Stomach (tissue), 9 donors: ENCODE data around the gene CENPT. TPM values are rescaled to one million over a fixed set of nuclear protein-coding genes. Genes with fewer than 3 reads are reported as not detected.

ENCODE experiments used
- DNase-seq, 2 donors: peaks; one replicate each; pipeline versions ENCODE4 v3.0.0 to v3.0.0-alpha.2; 2013 to 2019
- H3K27ac ChIP-seq, 5 donors: fragments of 200-600 bp in 4 of 5; sonication (generic) in 4 of 5; one replicate each; pipeline ENCODE4 v1.5.1; 2013 to 2019; ENCODE audit warnings: mild to moderate bottlenecking in 1 of 5, moderate library complexity in 1 of 5
- H3K27me3 ChIP-seq, 3 donors: fragments of 200-600 bp; sonication (generic); one replicate each; pipeline ENCODE4 v1.5.1; 2017 to 2019; ENCODE audit warnings: mixed run types in 1 of 3
- H3K36me3 ChIP-seq, 4 donors: fragments of 200-600 bp; sonication (generic); 1 replicate in 3 of 4; 2 replicates in 1 of 4; pipeline ENCODE4 v1.5.1; 2016 to 2019
- H3K4me1 ChIP-seq, 4 donors: fragments of 200-600 bp; sonication (generic); one replicate each; pipeline ENCODE4 v1.5.1; 2016 to 2019
- H3K4me3 ChIP-seq, 4 donors: fragments of 200-600 bp; sonication (generic) in 3 of 4; one replicate each; pipeline ENCODE4 v1.5.1; 2016 to 2019; ENCODE audit warnings: mild to moderate bottlenecking in 1 of 4
- H3K9me3 ChIP-seq, 4 donors: fragments of 200-600 bp; sonication (generic); one replicate each; pipeline ENCODE4 v1.5.1; 2016 to 2019
- EP300 ChIP-seq: sonication (generic); formaldehyde crosslinking; IDR thresholded peaks from one replicate; pipeline ENCODE4 v1.6.1; 2017; ENCODE audit warnings: antibody characterized with exemption
- POLR2A ChIP-seq, 4 donors: fragments of 450-650 bp; IDR thresholded peaks; one replicate each; pipeline ENCODE4 v1.6.1; 2016; ENCODE audit warnings: antibody characterized with exemption in 4 of 4, control low read depth in 2 of 4, mild to moderate bottlenecking in 1 of 4, moderate library complexity in 1 of 4
- POLR2AphosphoS5 ChIP-seq, 3 donors: sonication (generic); formaldehyde crosslinking; IDR thresholded peaks; one replicate each; pipeline ENCODE4 v1.6.1; 2016; ENCODE audit warnings: antibody characterized with exemption in 3 of 3
- WGBS, 5 donors: extraction: QIAGEN DNeasy Blood & Tissue Kit in 3 of 5; methylation state at CpG; one replicate each; pipeline versions ENCODE4 v1.1.5 to v1.1.7; 2013 to 2018; 5-methylcytosine and 5-hydroxymethylcytosine counted together
- intact Hi-C: fragments of 100-400 bp; cut with DNase I; formaldehyde crosslinking; loops from one replicate; pipeline ENCODE4 v1.15.1; 2023; ENCODE audit warnings: low total_unique reads
- polyA plus RNA-seq, 3 donors: library from polyadenylated mRNA; stranded (reverse); fragments of 200-250 nt; gene quantifications; one replicate each; pipeline ENCODE4 v1.2.3, GENCODE V29; 2013
- total RNA-seq, 5 donors: library from RNA; depleted of rRNA; stranded (reverse); fragments of >200 nt; gene quantifications; one replicate each; pipeline versions ENCODE4 v1.1.0 to v1.2.3, GENCODE V29; 2014 to 2016
- TF ChIP-seq, protein P1 (sequence below), 7 experiments: fragments of 450-650 bp in 4 of 7; fragments of 200-600 bp in 3 of 7; sonication (generic) in 3 of 7; IDR thresholded peaks; one replicate each; pipeline ENCODE4 v1.5.1; 2016 to 2019; ENCODE audit warnings: antibody characterized with exemption in 7 of 7, control low read depth in 2 of 7, mild to moderate bottlenecking in 1 of 7
- donor health status: healthy with polysubstance abuse.
- donor health status: Bipolar disorder and iron deficiency.
- donor health status: healthy.

Gene CENPT
- total and polyA plus RNA-seq, 8 donors, result 27.4 to 80.7 (median 56.5) TPM

DNA sequence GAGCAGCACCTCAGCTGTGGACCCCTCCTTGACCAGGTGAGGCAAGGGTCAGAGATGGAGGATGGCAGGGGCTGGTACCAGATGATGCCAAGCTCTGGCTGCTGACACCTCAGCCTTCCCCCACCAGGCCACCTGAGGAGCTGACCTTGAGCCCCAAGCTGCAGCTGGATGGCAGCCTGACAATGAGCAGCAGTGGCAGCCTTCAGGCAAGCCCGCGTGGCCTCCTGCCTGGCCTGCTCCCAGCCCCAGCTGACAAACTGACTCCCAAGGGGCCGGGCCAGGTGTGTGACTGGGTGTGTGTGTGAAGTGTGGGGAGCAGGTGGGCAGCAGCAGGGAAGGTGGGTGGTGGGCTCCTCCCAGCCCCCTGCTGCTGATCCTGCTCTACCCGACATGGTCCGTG lies 32.4 kb upstream of the CENPT start:
- peaks cover 13 to 42% (median 23%) of the 10 kb centered on the region in 4 donors for H3K4me1 ChIP-seq
- no peak for DNase-seq
- H3K9me3 ChIP-seq, result no peaks in the 10 kb centered on the region
- TF ChIP-seq, protein P1, sequence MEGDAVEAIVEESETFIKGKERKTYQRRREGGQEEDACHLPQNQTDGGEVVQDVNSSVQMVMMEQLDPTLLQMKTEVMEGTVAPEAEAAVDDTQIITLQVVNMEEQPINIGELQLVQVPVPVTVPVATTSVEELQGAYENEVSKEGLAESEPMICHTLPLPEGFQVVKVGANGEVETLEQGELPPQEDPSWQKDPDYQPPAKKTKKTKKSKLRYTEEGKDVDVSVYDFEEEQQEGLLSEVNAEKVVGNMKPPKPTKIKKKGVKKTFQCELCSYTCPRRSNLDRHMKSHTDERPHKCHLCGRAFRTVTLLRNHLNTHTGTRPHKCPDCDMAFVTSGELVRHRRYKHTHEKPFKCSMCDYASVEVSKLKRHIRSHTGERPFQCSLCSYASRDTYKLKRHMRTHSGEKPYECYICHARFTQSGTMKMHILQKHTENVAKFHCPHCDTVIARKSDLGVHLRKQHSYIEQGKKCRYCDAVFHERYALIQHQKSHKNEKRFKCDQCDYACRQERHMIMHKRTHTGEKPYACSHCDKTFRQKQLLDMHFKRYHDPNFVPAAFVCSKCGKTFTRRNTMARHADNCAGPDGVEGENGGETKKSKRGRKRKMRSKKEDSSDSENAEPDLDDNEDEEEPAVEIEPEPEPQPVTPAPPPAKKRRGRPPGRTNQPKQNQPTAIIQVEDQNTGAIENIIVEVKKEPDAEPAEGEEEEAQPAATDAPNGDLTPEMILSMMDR (IDR thresholded peaks at IDR 0.05), result no peak
- TF ChIP-seq POLR2A (IDR thresholded peaks at IDR 0.05) (no peak), EP300 (no peak), POLR2AphosphoS5 (IDR thresholded peaks at IDR 0.05) (no peak)
- intact Hi-C loops, result loop anchor here (5.0 kb wide), 2 partner anchors 47 to 162 kb away; no protein-coding TSS in a partner anchor
- no peaks in the 10 kb centered on the region for H3K27me3 ChIP-seq
- WGBS, 5 donors, result 85 to 96% (median 89%) methylated on average over 3 to 5 of the region's 5 CpGs
- H3K36me3 ChIP-seq, result peaks cover 83 to 93% (median 91%) of the 10 kb centered on the region in 4 donors
- no peak overlapping the region for H3K27ac ChIP-seq
- H3K4me3 ChIP-seq, result no peak overlapping the region

DNA sequence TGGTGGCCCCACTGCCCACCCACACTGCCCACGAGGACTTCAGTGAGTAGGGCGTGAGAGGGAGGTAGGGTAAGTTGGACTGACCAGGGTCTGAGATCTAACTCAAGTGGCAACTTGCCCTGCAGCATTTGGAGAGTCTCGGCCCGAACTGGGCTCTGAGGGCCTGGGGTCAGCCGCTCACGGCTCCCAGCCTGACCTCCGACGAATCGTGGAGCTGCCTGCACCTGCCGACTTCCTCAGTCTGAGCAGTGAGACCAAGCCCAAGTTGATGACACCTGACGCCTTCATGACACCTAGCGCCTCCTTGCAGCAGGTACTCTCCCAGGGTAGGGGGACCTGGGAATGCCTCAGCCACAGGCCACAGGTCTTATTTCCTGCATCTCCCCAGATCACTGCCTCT lies 32.0 kb upstream of the CENPT start:
- TF ChIP-seq, protein P1 (IDR thresholded peaks at IDR 0.05), result no peak
- TF ChIP-seq POLR2AphosphoS5 (IDR thresholded peaks at IDR 0.05) (no peak), EP300 (no peak), POLR2A (IDR thresholded peaks at IDR 0.05) (no peak)
- Histone ChIP-seq H3K27me3 (no peaks in the 10 kb centered on the region), H3K36me3 (peaks cover 83 to 88% (median 87%) of the 10 kb centered on the region in 4 donors), H3K4me1 (peaks cover 13 to 42% (median 23%) of the 10 kb centered on the region in 4 donors), H3K4me3 (no peak overlapping the region), H3K9me3 (no peaks in the 10 kb centered on the region), H3K27ac (no peak overlapping the region)
- DNase-seq, result no peak
- WGBS, 5 donors, result 93 to 97% (median 95%) methylated on average over 9 to 12 of the region's 12 CpGs
- intact Hi-C loops, result no loop called here

DNA sequence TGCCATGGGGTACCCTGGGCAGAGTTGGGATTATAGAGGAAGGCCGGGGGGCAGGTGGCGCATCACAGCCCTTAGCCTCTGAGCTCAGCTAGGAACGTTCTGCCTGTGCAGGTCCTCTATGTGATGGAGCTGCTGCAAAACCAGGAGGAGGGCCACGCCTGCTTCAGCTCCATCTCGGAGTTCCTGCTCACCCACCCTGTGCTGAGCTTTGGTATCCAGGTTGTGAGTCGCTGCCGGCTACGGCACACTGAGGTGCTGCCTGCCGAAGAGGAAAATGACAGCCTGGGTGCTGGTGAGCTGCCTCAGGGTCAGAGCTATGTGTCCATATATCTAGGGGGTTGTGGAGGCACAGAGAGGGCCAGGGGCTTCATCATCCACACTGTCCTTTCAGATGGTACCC lies 31.4 kb upstream of the CENPT start:
- Histone ChIP-seq H3K27me3 (no peaks in the 10 kb centered on the region), H3K36me3 (peaks cover 77 to 82% (median 80%) of the 10 kb centered on the region in 4 donors), H3K9me3 (no peaks in the 10 kb centered on the region), H3K27ac (no peak overlapping the region), H3K4me1 (peaks cover 13 to 42% (median 23%) of the 10 kb centered on the region in 4 donors), H3K4me3 (no peak overlapping the region)
- WGBS, 5 donors, result 92 to 98% (median 96%) methylated on average over 2 to 9 of the region's 9 CpGs
- no peak for TF ChIP-seq EP300
- no peak for TF ChIP-seq POLR2AphosphoS5 (IDR thresholded peaks at IDR 0.05)
- TF ChIP-seq, protein P1 (IDR thresholded peaks at IDR 0.05), result no peak
- TF ChIP-seq POLR2A (IDR thresholded peaks at IDR 0.05), result no peak
- no peak for DNase-seq
- intact Hi-C loops, result no loop called here

DNA sequence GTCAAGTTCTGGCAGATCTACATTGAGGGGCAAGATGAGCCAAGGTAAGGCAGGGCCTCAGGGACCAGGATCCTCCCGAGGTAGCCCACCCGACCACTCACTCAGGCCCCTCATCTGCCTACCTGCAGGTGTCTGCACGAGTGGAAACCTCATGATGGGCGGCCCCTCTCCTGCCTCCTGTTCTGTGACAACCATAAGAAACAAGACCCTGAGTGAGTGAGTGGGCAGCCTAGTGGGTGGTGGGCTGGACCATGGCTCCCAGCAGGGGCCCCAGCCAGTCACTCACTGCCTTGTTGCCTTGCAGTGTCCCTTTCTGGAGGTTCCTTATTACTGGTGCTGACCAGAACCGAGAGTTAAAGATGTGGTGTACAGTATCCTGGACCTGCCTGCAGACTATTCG lies 30.7 kb upstream of the CENPT start:
- H3K4me1 ChIP-seq, result peaks cover 16 to 39% (median 28%) of the 10 kb centered on the region in 4 donors
- TF ChIP-seq POLR2AphosphoS5 (IDR thresholded peaks at IDR 0.05), result no peak
- TF ChIP-seq, protein P1 (IDR thresholded peaks at IDR 0.05), result no peak
- no peak for TF ChIP-seq EP300
- TF ChIP-seq POLR2A (IDR thresholded peaks at IDR 0.05), result no peak
- intact Hi-C loops, result no loop called here
- H3K36me3 ChIP-seq, result peaks cover 71 to 76% (median 74%) of the 10 kb centered on the region in 4 donors
- no peaks in the 10 kb centered on the region for H3K9me3 ChIP-seq
- WGBS, 5 donors, result 89 to 95% (median 92%) methylated on average over 4 to 6 of the region's 6 CpGs
- no peak for DNase-seq
- H3K4me3 ChIP-seq, result no peak overlapping the region
- no peak overlapping the region for H3K27ac ChIP-seq
- H3K27me3 ChIP-seq, result no peaks in the 10 kb centered on the region
